OCI-LY1 (cell line): ENCODE data around the gene ACVR1C.

ENCODE experiments used
- H2AFZ ChIP-seq: fragments of 200-600 bp; sonication (generic), shearing (Covaris generic); 2 replicates; pipeline ENCODE4 v1.6.0; 2014; ENCODE audit warnings: antibody characterized with exemption, mild to moderate bottlenecking, low read length
- H3F3A ChIP-seq: fragments of 200-600 bp; sonication (generic), shearing (Covaris generic); 2 replicates; pipeline ENCODE4 v1.6.0; 2014; ENCODE audit warnings: mild to moderate bottlenecking, antibody characterized with exemption, low read length, moderate library complexity; ENCODE audit not compliant: insufficient read depth
- H3K27ac ChIP-seq: fragments of 200-600 bp; sonication (generic); 2 replicates; pipeline ENCODE4 v1.5.1; 2014; ENCODE audit warnings: low read length, mixed run types, mild to moderate bottlenecking, low read depth; ENCODE audit not compliant: poor library complexity, severe bottlenecking
- H3K27me3 ChIP-seq: fragments of 200-600 bp; sonication (generic); 2 replicates; pipeline ENCODE4 v1.6.0; 2014; ENCODE audit warnings: antibody characterized with exemption, mild to moderate bottlenecking, low read length, moderate library complexity; ENCODE audit not compliant: insufficient read depth
- H3K36me3 ChIP-seq: fragments of 200-600 bp; sonication (generic); 2 replicates; pipeline ENCODE4 v1.6.1; 2014; ENCODE audit warnings: mild to moderate bottlenecking, antibody characterized with exemption, low read length, moderate library complexity, mixed read lengths; ENCODE audit not compliant: insufficient read depth
- H3K4me1 ChIP-seq: fragments of 200-600 bp; sonication (generic); 2 replicates; pipeline ENCODE4 v1.5.1; 2014; ENCODE audit warnings: mild to moderate bottlenecking, low read length, moderate library complexity; ENCODE audit not compliant: insufficient read depth, severe bottlenecking
- H3K4me2 ChIP-seq: fragments of 200-600 bp; sonication (generic), shearing (Covaris generic); 2 replicates; pipeline ENCODE4 v1.6.1; 2014; ENCODE audit warnings: low read length
- H3K4me3 ChIP-seq: fragments of 200-600 bp; sonication (generic); 2 replicates; pipeline ENCODE4 v1.5.1; 2014; ENCODE audit warnings: low read length, low read depth, mild to moderate bottlenecking, mixed read lengths; ENCODE audit not compliant: poor library complexity, severe bottlenecking
- H3K79me2 ChIP-seq: fragments of 200-600 bp; shearing (Covaris generic); 2 replicates; pipeline ENCODE4 v1.6.1; 2016; ENCODE audit warnings: mixed run types, low read length, mixed read lengths; ENCODE audit not compliant: insufficient read depth
- H3K9ac ChIP-seq: fragments of 200-600 bp; sonication (generic), shearing (Covaris generic); 2 replicates; pipeline ENCODE4 v1.6.1; 2014; ENCODE audit warnings: mild to moderate bottlenecking, low read length, mixed read lengths
- H3K9me2 ChIP-seq: fragments of 200-600 bp; sonication (generic), shearing (Covaris generic); 2 replicates; pipeline ENCODE4 v1.6.1; 2014; ENCODE audit warnings: low read depth, mild to moderate bottlenecking, low read length, mixed read lengths
- H3K9me3 ChIP-seq: fragments of 200-600 bp; shearing (Covaris generic); 2 replicates; pipeline ENCODE4 v1.6.1; 2014; ENCODE audit warnings: low read length, mixed read lengths
- H4K20me1 ChIP-seq: fragments of 200-600 bp; sonication (generic), shearing (Covaris generic); 2 replicates; pipeline ENCODE4 v1.6.0; 2016; ENCODE audit warnings: mild to moderate bottlenecking, low read length; ENCODE audit not compliant: insufficient read depth
- EZH2 ChIP-seq: fragments of 200-600 bp; sonication (generic), shearing (Covaris generic); IDR thresholded peaks from 2 replicates; pipeline ENCODE4 v1.8.0; 2017; ENCODE audit warnings: borderline replicate concordance, mixed run types, mild to moderate bottlenecking, antibody characterized with exemption, low read length, moderate library complexity, mixed read lengths
- TF ChIP-seq, protein P1 (sequence below): fragments of 200-600 bp; sonication (generic), shearing (Covaris generic); IDR thresholded peaks from 2 replicates; pipeline ENCODE4 v1.5.1; 2017; ENCODE audit warnings: mild to moderate bottlenecking, antibody characterized with exemption, low read length, moderate library complexity, mixed read lengths

Gene ACVR1C

DNA sequence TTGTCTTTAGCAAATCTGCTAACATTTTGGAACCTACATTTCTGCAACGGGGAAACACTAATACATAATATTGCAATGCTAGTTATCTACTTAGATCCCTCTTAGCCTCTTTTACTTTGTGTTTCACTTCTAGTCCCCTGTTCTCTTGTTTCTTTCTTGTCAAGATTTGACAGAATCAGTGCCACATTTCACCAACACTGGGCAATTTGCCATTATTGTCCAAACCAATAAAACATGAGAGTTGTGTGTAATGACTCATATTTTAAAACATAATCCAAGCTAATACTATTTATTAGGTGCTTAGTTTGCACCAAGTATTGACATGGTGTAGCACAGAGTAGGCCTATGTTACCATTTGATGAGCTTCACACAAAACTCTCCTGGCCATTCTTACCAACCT is 33.7 kb upstream of the ACVR1C start:
- Histone ChIP-seq H3K9me2 (no peaks in the 10 kb centered on the region), H3K9me3 (no peaks in the 10 kb centered on the region), H3K79me2 (no peaks in the 10 kb centered on the region), H3K9ac (no peak overlapping the region), H4K20me1 (no peaks in the 10 kb centered on the region), H3K4me3 (no peak overlapping the region), H3K4me1 (no peaks in the 10 kb centered on the region), H3K36me3 (no peaks in the 10 kb centered on the region), H3K27me3 (no peaks in the 10 kb centered on the region), H3K27ac (no peak overlapping the region), H3F3A (no peaks in the 10 kb centered on the region), H2AFZ (no peak overlapping the region), H3K4me2 (no peak overlapping the region)
- TF ChIP-seq, protein P1, sequence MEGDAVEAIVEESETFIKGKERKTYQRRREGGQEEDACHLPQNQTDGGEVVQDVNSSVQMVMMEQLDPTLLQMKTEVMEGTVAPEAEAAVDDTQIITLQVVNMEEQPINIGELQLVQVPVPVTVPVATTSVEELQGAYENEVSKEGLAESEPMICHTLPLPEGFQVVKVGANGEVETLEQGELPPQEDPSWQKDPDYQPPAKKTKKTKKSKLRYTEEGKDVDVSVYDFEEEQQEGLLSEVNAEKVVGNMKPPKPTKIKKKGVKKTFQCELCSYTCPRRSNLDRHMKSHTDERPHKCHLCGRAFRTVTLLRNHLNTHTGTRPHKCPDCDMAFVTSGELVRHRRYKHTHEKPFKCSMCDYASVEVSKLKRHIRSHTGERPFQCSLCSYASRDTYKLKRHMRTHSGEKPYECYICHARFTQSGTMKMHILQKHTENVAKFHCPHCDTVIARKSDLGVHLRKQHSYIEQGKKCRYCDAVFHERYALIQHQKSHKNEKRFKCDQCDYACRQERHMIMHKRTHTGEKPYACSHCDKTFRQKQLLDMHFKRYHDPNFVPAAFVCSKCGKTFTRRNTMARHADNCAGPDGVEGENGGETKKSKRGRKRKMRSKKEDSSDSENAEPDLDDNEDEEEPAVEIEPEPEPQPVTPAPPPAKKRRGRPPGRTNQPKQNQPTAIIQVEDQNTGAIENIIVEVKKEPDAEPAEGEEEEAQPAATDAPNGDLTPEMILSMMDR = no peak
- no peak for TF ChIP-seq EZH2

DNA sequence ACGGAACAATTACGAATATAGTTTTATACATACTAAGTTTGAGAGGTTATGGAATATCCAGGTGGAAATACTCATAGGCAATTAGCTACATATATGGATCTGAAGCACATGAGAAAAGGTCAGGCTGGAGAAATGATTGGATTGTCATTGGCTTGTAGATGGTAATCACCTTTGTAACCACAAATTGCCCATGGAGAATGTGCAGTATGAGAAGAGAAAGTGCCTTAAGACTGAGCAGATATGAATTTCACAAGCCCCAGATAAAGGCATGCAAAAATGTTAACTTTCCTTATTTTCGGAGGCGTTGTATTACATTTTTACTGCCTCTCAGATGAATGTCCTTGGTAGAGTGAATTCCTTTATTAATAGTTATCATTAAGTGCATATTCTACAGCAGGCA is 33.1 kb upstream of the ACVR1C start:
- Histone ChIP-seq H3F3A (no peaks in the 10 kb centered on the region), H3K4me2 (no peak overlapping the region), H3K36me3 (no peaks in the 10 kb centered on the region), H3K9ac (no peak overlapping the region), H3K4me3 (no peak overlapping the region), H3K27ac (no peak overlapping the region), H4K20me1 (no peaks in the 10 kb centered on the region), H3K27me3 (no peaks in the 10 kb centered on the region), H3K4me1 (no peaks in the 10 kb centered on the region), H3K9me2 (no peaks in the 10 kb centered on the region), H3K9me3 (no peaks in the 10 kb centered on the region), H3K79me2 (no peaks in the 10 kb centered on the region), H2AFZ (no peak overlapping the region)
- no peak for TF ChIP-seq EZH2
- TF ChIP-seq, protein P1 = no peak

GRCh38 chr2:157657858-157658257 is 29.2 kb upstream of the ACVR1C start:
- Histone ChIP-seq H3K9me3 (no peaks in the 10 kb centered on the region), H3F3A (no peaks in the 10 kb centered on the region), H3K9me2 (no peaks in the 10 kb centered on the region), H3K27me3 (no peaks in the 10 kb centered on the region), H3K4me1 (no peaks in the 10 kb centered on the region), H3K4me3 (no peak overlapping the region), H3K4me2 (no peak overlapping the region), H3K79me2 (no peaks in the 10 kb centered on the region), H3K36me3 (no peaks in the 10 kb centered on the region), H3K9ac (no peak overlapping the region), H4K20me1 (no peaks in the 10 kb centered on the region), H2AFZ (no peak overlapping the region), H3K27ac (no peak overlapping the region)
- no peak for TF ChIP-seq EZH2
- TF ChIP-seq, protein P1 = no peak
